Renal pelvis (tissue), 4 donors: ENCODE measurements around the gene AIFM3. TPM values are rescaled to one million over a fixed set of nuclear protein-coding genes. Genes with fewer than 3 reads are reported as not detected.

Experiments
- DNase-seq: peaks from one replicate; pipeline ENCODE4 v3.0.0-alpha.2; 2013
- polyA plus RNA-seq, 3 donors: library from polyadenylated mRNA; unstranded; fragments of 120-200 nt; gene quantifications; one replicate each; pipeline ENCODE4 v1.2.1, GENCODE V29; 2013; ENCODE audit not compliant: insufficient read length in 3 of 3

The AIFM3 gene
- polyA plus RNA-seq, 3 donors, result 1.1 to 1.6 (median 1.5) TPM

DNA sequence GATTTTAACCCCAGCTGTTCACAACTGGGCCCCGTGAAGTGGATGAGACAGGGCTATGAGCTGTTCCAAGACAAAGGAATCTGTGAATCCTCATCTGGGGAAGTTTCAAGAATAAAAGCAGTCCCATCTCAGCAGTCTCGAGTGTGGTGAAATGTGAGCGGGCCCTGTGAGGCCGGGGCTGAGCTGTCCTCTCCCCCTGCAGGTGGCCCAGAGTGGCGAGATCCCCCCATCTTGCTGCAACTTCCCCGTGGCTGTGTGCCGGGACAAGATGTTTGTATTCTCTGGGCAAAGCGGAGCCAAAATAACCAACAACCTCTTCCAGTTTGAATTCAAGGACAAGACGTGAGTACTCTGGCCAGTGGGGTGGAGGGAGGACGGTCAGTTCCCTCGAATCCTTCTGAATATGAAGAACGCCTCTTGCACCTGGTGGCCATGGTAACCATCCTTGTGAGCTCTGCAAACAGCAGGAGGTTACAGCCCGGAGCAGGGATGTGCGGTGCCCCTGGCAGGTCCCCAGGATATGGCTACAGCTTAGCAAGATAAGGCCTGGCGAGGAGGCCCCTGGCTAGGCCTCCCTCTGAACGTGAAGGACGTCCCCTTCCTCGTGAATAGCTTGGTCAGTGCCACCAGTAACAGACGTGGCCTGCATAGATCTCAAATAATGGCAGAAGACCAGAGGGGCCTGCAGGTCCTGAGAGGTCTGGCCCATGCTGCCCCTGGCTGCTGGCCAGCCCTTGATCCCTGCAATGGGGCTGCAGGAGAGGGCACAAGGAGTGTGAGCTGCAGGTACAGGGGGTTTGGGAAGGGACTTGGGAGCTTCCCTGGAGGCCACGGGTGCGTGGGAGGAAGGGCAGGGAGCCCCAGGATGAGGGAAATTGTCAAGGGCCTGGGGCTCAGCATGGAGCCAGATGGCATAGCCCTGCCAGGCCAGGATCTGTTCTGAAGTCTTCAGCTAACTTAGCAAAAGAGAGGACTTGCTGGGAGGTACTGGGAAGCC, 23.4 kb downstream of the AIFM3 start:
- no peak for DNase-seq

DNA sequence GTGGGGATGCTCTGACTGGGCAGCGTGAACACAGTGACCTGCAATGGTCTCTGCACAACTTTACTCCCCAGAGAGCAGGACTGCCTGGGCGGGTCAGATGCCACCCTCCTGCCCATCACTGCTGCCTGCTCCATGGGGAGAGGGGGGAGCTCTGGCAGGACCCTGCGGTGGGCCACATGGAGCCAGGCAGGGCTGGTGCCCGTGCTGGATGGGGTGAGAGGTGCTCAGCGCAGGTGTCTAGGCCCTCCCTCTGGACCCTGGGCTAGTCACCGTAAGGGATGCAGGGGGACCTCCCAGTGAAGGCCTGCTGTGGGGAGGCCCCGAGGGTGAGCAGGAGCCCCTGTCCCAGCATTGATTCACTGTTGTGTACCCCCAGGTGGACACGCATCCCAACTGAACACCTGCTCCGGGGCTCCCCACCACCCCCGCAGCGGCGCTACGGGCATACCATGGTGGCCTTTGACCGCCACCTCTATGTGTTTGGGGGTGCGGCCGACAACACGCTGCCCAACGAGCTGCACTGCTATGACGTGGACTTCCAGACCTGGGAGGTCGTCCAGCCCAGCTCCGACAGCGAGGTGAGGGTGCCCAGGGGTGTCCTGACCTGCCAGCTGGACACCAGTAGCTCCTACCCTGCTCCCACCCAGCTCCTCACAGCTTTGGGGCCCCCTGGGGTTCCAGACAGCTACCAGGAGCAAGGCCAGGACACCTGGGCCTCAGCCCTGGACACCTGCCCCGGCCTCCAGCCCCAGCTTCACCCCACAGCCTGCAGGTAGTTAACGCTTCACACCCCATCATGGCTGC, 24.4 kb downstream of the AIFM3 start:
- no peak for DNase-seq

DNA sequence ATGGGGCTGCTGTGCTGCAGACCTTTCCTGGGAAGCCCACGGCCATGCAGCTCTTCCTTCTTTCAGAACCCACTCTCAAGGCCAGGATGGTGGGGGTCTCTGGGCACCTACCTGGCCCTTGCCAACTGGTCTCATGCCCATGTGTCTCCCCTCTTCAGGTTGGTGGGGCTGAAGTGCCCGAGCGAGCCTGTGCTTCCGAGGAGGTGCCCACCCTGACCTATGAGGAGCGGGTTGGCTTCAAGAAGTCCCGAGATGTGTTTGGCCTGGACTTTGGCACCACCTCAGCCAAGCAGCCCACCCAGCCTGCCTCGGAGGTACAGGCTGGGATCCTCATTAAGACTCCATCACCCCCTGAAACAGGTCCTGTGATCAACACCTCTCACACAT, 25.0 kb downstream of the AIFM3 start:
- DNase-seq, result no peak

DNA sequence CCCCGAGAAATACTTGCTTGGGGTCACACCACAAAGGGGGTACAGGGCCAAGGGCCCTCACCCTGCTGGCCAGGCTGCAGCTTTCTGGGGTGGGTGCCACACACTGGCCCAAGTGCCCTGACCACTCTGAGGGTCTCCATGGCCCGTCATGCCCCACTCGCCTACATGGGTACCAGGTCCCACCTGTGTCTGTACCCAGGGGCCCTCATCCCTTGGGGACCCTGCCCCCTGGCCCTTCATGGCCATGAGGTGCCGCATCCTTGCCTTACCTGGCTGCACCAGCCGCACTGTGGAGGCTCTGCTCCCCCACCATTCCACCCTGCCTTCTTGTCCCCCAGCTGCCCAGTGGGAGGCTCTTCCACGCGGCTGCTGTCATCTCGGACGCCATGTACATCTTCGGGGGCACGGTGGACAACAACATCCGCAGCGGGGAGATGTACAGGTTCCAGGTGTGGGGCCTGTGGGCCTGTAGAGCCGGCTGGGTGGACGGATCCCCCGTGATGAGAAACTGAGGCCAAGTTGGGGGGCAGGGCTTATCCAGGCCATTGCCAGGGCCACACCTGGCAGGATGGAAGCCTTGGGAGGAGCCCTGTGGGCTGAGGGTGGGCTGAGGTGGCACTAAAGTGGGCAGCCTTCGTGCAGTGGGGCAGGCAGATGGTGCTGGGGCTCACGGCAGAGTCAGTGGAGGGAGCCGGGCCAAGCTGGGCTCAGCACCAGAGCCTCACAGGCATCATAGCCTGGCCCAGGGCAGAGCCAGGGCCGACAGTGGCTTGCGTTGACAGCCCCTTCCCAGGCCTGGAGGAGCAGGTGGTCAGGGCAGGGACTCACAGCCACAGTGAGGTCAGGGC, 25.6 kb downstream of the AIFM3 start:
- DNase-seq, result no peak

DNA sequence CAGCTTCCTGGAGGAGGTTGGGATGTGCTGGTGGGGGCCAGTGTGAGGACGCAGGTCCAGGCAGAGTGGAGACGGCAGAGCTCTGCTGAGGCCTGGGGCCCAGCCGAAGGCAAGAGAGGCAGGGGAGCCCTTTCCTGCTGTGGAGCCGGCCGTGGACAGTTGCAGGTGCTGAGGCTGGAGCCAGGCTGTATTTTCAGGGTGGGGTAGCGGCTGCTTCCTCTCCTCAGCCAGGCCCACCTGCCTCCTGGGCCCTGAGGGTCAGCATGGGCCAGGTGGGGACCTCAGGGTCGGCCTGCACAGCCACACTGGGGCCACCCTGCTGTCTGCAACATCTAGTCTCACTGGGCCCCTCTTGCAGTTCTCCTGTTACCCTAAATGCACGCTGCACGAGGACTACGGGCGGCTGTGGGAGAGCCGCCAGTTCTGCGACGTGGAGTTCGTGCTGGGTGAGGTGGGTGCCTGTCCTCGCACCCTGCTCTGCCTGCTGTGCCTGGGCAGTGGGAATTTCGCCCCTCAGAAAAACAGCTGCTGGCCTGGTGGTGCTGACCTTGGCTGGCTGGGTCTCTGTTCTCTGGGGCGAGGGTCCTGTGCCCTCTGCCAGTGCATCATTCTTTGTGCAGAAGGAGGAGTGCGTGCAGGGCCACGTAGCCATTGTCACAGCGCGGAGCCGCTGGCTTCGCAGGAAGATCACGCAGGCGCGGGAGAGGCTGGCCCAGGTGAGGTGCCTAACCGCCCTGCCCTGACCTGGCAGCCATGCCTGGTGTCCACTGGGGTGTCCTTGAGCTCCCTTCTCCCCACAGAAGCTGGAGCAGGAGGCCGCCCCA, 26.5 kb downstream of the AIFM3 start:
- no peak for DNase-seq

DNA sequence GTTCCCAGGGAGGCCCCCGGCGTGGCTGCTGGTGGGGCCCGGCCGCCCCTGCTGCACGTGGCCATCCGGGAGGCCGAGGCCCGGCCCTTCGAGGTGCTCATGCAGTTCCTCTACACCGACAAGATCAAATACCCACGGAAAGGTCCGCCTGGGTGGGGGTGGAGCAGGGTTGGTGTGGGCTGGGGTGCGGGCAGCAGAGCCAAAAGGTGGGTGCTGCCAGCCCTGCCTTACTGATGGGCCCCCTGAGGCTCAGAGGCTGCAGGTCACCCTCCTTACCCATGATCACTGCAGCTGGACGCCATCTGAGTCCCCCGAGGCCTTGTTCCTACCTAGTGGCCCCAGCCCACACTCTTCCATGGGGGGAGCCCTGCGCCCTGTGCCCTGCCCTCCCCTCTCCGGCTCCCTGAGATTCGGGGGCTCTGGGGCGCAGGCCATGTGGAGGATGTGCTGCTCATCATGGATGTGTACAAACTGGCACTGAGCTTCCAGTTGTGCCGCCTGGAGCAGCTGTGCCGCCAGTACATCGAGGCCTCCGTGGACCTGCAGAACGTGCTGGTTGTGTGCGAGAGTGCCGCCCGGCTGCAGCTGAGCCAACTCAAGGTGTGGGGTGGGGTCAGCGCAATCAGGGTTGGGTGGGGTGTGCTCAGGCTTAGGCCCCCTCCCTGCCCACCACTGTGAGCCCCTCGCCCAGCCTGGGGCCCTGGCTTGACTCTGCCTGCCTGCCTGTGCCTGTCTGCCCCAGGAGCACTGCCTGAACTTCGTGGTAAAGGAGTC, 27.3 kb downstream of the AIFM3 start:
- DNase-seq, result no peak

DNA sequence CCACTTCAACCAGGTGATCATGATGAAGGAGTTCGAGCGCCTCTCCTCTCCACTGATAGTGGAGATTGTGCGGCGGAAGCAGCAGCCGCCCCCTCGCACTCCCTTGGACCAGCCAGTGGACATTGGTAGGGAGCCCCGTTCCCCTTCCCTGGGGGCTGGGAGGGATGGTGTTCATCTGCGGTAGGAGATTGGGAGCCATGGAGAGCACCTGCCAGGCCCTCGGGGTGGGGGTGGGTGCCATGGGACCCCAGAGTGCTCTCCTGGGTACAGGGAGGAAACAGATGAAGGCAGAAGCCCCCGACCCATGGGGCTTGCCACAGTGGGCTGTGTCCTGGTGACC, 27.8 kb downstream of the AIFM3 start:
- no peak for DNase-seq

DNA sequence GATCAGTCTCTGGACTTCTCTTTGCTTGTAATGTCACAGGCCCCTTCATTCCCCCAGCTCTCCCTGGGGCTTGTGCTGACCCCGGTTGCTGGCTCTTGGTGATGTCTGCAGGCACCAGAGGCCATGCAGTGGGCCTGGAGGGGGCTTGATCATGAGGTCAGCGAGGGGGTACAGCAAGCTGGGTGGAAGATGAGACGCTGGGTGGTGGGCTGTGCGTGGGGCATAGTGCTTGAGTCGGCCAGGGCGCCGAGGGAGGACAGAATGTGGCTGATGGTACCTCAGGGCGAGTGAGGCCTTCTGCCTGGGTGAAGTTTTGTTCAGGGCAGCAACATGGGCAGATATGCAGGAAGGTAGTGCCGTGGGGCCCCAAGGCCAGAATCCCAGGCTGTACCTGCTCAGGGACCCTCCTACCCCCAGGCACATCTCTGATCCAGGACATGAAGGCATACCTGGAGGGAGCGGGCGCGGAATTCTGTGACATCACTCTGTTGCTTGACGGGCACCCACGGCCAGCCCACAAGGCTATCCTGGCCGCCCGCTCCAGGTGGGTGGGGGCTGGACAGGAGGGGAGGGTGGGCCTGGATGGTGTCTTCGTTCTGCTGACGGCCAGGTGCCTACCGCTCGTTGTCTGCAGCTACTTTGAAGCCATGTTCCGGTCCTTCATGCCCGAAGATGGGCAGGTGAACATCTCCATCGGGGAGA, 28.4 kb downstream of the AIFM3 start:
- no peak for DNase-seq

DNA sequence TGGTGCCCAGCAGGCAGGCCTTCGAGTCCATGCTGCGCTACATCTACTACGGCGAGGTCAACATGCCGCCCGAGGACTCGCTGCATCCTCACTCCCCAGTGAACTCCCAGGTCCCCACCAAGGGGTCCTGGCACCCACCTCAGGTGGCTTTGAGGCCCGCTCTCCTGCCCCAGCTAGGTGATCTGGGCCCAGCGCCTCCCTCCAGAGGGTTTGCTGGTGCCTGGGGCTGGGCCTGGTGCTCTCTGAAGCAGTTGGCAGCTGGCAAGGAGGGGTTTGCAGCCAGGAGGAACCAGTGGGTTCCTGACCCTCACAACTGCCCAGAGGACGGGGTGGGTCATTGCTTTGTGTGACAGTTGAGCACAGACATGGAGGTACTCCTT, 29.0 kb downstream of the AIFM3 start:
- DNase-seq, result no peak

DNA sequence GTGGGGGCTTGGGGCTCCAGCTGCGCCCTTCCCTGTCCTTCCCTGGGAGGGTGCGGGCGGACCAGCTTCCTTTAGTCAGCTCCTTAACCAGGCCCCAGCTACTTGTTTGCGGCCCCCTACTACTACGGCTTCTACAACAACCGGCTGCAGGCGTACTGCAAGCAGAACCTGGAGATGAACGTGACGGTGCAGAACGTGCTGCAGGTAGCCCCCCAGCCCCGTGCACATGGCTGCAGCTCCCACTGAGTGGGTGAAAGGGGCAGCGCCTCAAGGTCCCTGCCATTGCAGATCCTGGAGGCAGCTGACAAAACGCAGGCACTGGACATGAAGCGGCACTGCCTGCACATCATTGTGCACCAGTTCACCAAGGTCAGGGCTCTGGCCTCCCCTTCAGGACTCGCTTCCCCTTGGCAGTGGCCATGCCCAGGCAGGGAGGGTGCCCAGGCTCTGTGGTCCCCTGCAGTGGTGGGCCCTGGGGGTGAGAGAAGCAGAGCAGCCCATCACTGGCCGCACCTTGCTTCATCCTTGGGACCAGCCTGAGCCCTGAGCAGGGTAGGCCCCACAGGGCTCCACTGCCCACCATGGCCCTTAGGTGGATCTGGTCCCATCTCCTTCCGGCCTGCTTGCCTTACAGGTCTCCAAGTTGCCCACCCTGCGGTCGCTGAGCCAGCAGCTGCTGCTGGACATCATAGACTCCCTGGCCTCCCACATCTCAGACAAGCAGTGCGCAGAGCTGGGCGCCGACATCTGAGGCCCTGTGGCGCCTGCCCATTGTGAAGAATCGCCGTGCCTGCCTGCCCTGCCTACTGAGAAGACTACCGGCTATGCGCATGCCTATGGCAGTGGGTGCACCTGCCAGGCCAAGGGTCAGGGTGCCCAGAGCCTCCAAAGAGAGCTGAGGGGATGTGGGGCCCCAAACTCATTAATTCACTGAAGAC, 29.8 kb downstream of the AIFM3 start:
- DNase-seq, result no peak

DNA sequence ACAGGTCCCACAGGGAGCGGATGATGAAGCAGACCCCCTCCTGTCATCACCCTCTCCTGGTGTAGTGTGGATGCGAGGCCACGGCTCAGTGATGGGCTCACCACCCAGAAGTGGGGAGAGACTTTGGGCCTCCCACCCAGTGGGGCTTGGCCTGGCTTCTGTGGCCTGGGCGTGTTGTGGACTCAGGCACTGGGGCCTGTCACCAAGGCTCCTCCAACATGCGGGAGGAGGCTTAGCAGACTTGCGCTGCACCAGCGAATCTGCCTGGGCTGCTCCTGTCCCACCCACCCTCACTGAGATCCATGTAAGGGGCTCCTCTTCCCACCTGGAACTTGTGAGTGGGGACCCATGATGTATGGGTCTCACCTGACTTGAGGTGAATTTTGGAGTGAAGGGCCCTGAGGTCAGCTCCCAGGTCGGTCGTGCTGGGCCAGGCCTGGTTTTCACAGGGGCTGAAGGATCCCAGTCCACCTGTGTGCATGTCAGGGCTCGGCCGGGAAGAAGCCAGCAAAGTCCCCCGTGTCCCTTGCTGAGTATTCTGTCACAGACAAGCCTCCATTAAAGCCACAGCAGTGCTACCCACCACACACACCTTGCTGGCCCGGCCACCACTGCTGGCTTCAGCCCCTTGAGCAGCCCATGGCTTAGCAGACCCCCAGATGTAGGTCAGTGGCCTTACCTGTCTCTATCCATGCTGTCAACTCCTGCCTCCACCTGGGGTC, 30.6 kb downstream of the AIFM3 start:
- no peak for DNase-seq

DNA sequence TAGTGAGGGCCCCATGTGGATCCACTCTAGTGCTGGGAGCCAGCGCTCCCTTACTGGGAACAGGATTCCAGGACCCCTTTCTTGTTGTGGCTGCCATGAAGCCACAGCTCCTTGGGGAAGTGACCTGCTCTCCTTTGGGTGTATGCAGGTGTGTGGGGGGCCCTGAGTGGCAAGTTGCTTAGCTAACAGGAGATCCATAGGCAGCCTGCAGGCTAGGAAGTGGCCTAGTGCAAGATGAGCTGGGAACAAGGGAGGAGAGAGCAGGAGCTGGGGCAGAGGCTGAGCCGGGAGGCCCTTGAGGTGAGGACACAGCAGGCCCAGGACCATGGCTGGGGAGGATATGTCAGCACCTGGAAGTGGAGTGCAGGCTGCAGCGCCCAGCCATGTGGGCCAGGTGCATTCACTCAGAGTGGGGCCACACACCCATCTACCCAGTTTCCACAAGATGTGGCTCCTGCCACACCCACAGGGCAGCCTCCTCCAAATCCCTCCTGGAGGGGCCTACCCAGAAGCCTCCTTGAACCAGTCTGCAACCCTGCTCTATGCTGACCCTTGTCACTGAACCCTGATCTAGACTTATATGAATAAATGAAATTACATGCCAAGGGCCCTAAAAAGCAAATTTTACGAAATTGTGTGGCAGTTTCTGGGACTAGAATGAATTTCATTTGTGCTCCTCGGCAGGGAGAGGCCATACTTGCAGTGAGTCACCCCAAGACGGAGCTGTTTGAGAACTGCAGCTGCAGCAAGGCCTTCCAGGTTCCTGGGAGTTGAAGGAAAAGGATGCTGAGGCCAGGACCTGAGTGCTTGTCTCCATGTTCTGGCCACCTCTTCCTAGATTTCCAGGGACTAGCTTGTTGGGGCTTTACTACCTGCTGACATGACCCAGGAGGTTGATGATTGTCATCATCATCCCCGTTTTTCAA, 31.6 kb downstream of the AIFM3 start:
- DNase-seq, result no peak

DNA sequence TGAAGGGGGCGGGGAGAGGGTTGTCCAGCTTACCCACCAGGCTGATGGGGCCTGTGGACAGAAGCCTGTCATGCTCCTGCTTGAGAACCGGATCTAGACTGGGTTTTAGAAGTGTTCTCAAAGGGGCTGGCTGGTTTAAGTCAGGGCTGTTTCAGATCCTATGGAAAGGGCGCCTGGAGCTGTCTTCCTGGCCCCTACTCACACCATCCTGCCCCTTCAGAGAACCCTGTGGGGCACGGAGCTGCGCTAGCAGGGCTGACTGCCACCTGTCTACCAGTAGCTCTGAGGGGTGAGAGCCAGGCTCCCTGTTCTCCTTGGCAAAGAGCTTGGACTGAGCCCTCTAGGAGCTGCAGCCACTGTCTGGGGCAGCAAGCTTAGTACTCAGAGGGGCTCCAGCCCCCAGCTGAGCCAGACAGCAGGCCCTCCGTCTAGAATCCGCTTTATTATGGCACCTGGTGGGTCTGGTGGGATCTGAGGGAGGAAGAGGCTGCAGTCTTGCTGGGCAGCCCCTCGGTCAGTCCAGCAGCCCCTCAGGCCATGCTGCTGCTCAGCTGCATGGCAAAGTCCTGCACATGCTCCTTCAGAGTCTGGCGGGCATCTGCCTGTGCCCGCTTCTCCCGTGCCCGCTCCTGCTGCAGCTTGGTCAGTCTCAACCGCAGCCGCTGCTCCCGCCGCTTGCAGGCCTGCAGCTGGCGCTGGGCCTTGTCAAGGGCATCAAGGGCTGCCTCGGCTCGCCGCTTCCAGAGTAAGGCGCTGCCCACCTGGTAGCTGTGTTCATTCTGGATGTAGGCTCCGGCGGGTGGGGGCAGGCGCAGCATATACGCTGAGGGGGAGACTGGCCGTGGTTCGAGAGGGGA, 32.5 kb downstream of the AIFM3 start:
- no peak for DNase-seq

DNA sequence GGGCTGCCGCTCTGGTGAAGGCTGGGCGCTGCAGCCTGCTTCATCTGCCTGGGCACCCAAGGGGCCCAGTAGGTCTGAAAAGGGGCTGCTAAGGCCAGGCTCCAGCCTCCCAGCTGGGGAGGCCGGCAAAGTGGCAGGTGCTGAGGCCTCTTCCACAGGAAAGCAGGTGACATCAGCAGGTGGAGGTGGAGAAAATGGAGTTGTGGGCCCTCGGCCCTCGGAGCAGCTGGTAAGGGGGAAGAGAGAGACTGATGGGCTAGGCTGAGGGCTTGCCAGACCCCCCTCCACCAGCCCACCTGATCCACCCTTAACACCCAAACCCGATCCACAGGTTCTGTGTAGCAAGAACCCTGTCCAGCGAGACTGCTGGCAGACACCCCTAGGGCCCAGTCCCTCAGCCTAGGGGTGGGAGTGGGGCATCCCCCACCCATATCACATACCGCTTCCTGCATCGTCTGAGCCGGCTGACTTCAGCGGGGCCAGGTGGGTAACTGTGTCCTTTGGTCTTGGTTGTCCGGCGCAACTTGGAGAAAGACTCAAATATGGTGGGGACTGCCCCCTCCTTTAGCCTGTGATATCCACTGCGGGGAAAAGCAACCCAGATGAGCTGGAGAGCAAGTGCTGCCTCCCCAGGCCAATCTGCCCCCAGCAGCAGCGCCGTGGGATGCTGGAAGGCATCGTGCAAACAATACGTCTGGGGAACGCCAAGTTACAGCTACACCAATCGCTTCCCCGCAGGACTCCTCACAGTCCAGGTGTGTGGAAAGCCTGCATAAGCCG, 33.3 kb downstream of the AIFM3 start:
- DNase-seq, result no peak
